Panc1 (cell line): Measurements from ENCODE around the gene IDE.

Experiments used
- CTCF ChIP-seq: fragments of 450-650 bp; IDR thresholded peaks from 2 replicates; pipeline ENCODE4 v1.5.1; 2017; ENCODE audit warnings: mild to moderate bottlenecking
- POLR2AphosphoS5 ChIP-seq: IDR thresholded peaks from 2 replicates; pipeline ENCODE4 v1.6.1; 2012; ENCODE audit warnings: mild to moderate bottlenecking, low read depth, low read length, moderate library complexity
- REST ChIP-seq, 2 experiments: IDR thresholded peaks; 2 replicates each; pipeline ENCODE4 v1.6.1; 2011 to 2012; ENCODE audit warnings: low read depth in 2 of 2, control low read depth in 1 of 2, low read length in 1 of 2, mild to moderate bottlenecking in 1 of 2, moderate library complexity in 1 of 2; ENCODE audit not compliant: insufficient read depth in 1 of 2
- SIN3A ChIP-seq: IDR thresholded peaks from 2 replicates; pipeline ENCODE4 v1.6.1; 2012; ENCODE audit warnings: low read depth, mild to moderate bottlenecking, low read length, moderate library complexity, borderline replicate concordance; ENCODE audit not compliant: insufficient read depth
- TCF7L2 ChIP-seq: IDR thresholded peaks from 2 replicates; pipeline ENCODE4 v1.6.1; 2011; ENCODE audit warnings: mild to moderate bottlenecking, low read depth, low read length, inconsistent platforms

- TF ChIP-seq CTCF (no peak; the same call in 1 of the 2 replicates), SIN3A (no peak), REST (IDR thresholded peaks at IDR 0.05; ENCODE audit: insufficient read depth in 1 of 2, low read depth in 2 of 2, low read length in 1 of 2) (no peak), POLR2AphosphoS5 (no peak), TCF7L2 (no peak)
Observed at GRCh38 chr10:92590623-92591549, 17.0 kb upstream of the IDE start.
